ENCODE measurements around the gene LPCAT1.

The LPCAT1 gene

GRCh38 chr5:1438871-1439270 lies 84.9 kb downstream of the LPCAT1 start:
- DNase-seq (ENCODE audit: low spot score) = no peak
- no peak for TF ChIP-seq CTCF (IDR thresholded peaks at IDR 0.05; ENCODE audit: borderline replicate concordance, control extremely low read depth, extremely low read depth, insufficient read depth, missing control alignments)
- in situ Hi-C loops (cut with MboI; ENCODE audit: low sequenced_read_pairs, unreplicated experiment) = no loop called here

GRCh38 chr5:1437876-1438559 lies 85.7 kb downstream of the LPCAT1 start:
- no peak for DNase-seq (ENCODE audit: low spot score)
- TF ChIP-seq CTCF (IDR thresholded peaks at IDR 0.05; ENCODE audit: borderline replicate concordance, control extremely low read depth, extremely low read depth, insufficient read depth, missing control alignments) = no peak
- in situ Hi-C loops (cut with MboI; ENCODE audit: low sequenced_read_pairs, unreplicated experiment) = no loop called here

GRCh38 chr5:1437226-1437829 lies 86.4 kb downstream of the LPCAT1 start:
- no peak for DNase-seq (ENCODE audit: low spot score)
- TF ChIP-seq CTCF (IDR thresholded peaks at IDR 0.05; ENCODE audit: borderline replicate concordance, control extremely low read depth, extremely low read depth, insufficient read depth, missing control alignments) = no peak
- in situ Hi-C loops (cut with MboI; ENCODE audit: low sequenced_read_pairs, unreplicated experiment) = no loop called here

- in situ Hi-C loops (cut with MboI; ENCODE audit: low sequenced_read_pairs, unreplicated experiment) = no loop called here
- TF ChIP-seq CTCF (IDR thresholded peaks at IDR 0.05; ENCODE audit: borderline replicate concordance, control extremely low read depth, extremely low read depth, insufficient read depth, missing control alignments) = no peak
- no peak for DNase-seq (ENCODE audit: low spot score)
Observed at GRCh38 chr5:1436681-1437080, 87.1 kb downstream of the LPCAT1 start.

GRCh38 chr5:1436036-1436435 lies 87.7 kb downstream of the LPCAT1 start:
- no peak for TF ChIP-seq CTCF (IDR thresholded peaks at IDR 0.05; ENCODE audit: borderline replicate concordance, control extremely low read depth, extremely low read depth, insufficient read depth, missing control alignments)
- no peak for DNase-seq (ENCODE audit: low spot score)
- in situ Hi-C loops (cut with MboI; ENCODE audit: low sequenced_read_pairs, unreplicated experiment) = no loop called here

GRCh38 chr5:1435369-1435768 lies 88.4 kb downstream of the LPCAT1 start:
- in situ Hi-C loops (cut with MboI; ENCODE audit: low sequenced_read_pairs, unreplicated experiment) = no loop called here

More at GRCh38 chr5:1435369-1435768, 88.4 kb downstream of the LPCAT1 start:
- no peak for TF ChIP-seq CTCF (IDR thresholded peaks at IDR 0.05; ENCODE audit: borderline replicate concordance, control extremely low read depth, extremely low read depth, insufficient read depth, missing control alignments)
- DNase-seq (ENCODE audit: low spot score) = no peak

All from GM13976 (cell line).